NCI-H2029 (cell line): ENCODE results near the gene MAPK8.

Experiments used
- DNase-seq: peaks from one replicate; lab custom pipeline; 2025; lab: John Stamatoyannopoulos, UW

The MAPK8 gene

DNA sequence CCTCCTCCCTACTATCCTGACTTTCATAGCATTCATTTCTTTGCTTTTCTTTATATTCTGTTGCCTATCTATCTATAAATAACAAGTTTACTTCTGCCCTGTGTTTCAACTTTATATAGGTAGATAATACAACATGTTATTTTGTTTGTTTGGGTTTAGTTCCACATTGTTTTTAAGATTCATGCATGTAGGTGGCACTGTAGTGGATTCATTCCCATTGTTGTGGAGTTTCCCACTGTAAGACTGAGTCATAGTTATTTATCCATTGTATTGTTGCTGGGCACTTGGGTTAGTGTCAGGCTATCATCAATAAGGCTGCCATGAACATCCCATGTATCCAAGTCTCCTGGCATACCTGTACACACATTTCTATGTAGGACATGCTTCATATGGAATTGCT is 170.7 kb downstream of the MAPK8 start:
- no peak for DNase-seq

- no peak for DNase-seq
Measured at GRCh38 chr10:48477616-48478015, 171.1 kb downstream of the MAPK8 start.

GRCh38 chr10:48478469-48478868 is 172.0 kb downstream of the MAPK8 start:
- DNase-seq = no peak

DNA sequence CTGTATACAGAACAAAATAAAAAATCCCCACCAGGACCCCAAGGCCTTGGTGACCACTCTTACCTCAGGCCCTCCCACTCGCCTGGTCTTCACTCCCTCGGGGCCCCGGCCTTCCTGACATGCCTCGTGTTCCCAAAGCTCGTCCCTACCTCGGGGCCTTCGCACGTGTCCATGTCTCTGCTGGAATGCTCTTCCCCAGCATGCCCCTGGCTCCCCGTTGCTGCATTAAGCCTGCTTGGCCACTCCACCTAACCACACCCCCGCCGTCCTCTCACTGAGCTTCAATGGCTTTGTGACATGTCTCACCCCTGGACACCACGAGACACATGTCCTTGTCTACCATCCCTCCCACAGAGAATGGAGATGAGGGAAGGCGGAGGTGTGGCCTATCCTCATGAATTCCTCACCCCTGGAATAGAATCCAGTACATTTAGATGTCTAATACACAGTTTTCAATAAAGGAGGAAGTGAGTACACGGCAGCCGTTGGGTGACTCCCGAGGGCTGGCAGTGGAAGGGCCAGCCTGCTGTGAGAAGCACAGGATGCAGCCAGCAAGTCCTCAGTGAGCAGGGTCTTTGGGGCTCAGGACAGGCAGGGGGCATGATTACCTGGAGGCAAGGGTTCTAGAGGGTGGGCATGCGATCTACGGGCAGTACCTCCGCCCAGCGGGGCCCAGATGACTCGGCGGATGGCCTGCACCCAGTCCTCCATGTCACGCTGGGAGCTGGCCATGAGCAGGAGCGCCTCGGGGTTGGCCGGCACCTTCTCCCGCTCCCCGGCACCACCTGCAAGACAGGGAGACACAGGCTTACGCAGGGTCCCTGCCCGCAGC is 172.7 kb downstream of the MAPK8 start:
- no peak for DNase-seq

- DNase-seq = no peak
Measured at GRCh38 chr10:48480397-48481374, 174.2 kb downstream of the MAPK8 start.

- no peak for DNase-seq
Measured at GRCh38 chr10:48481385-48481784, 174.9 kb downstream of the MAPK8 start.

GRCh38 chr10:48482207-48482606 is 175.7 kb downstream of the MAPK8 start:
- no peak for DNase-seq

DNA sequence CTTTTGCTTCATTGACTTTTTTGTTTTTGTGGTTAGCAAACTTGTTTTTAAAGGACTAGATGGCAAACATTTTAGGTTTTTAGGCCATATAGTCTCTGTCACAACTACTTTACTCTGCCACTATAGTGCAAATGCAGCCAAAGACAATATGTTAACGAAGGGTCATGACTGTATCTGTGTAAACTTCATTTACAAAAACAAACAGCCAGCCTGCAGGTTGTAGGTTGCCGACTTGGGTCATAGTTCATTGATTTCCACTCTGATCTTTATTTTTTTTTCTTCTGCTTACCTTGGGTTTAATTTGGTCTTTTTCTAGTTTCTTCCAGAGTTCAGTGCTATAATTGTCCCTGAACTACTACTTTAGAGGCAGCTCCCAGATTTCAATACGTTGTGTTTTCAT is 178.4 kb downstream of the MAPK8 start:
- no peak for DNase-seq

GRCh38 chr10:48485711-48486110 is 179.2 kb downstream of the MAPK8 start:
- DNase-seq = no peak

GRCh38 chr10:48487244-48487643 is 180.8 kb downstream of the MAPK8 start:
- DNase-seq = no peak
